Measurements from ENCODE around the gene PTPN21.

The PTPN21 gene

GRCh38 chr14:88482524-88482923, 72.3 kb downstream of the PTPN21 start:
- Histone ChIP-seq H3K9ac (ENCODE audit: low read depth, low read length) (no peak overlapping the region), H3K27ac (ENCODE audit: low read depth, low read length) (no peak overlapping the region), H3K9me3 (ENCODE audit: control insufficient read depth, insufficient read depth, low read length) (no peaks in the 10 kb centered on the region), H3K27me3 (ENCODE audit: control insufficient read depth, insufficient read depth, low read length) (no peaks in the 10 kb centered on the region), H3K4me1 (ENCODE audit: control insufficient read depth, insufficient read depth, low read length) (peaks cover 21% of the 10 kb centered on the region), H3K36me3 (ENCODE audit: control insufficient read depth, insufficient read depth, low read length) (peaks cover 27% of the 10 kb centered on the region), H3K4me3 (ENCODE audit: low read depth, low read length) (no peak overlapping the region)

DNA sequence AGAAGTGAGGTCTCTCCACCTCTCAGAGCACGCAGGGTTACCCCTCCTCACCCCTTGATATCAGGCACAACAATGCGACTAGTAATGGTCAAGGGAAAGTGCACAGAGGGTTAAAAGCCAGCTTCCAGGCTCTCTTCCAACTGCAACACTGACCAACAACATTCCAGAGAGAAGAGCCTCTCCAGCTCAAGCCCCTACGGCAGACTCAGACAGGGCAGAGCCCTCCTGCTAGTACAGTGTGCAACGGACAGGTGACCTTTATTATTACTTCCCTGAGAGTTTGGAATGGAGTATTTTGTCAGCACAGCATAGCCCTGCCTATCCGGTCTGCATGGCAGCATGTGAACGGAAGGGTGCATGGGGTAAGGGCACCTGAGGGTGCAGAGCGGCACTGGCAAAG, 73.0 kb downstream of the PTPN21 start:
- H3K36me3 ChIP-seq (ENCODE audit: control insufficient read depth, insufficient read depth, low read length): peaks cover 28% of the 10 kb centered on the region
- no peaks in the 10 kb centered on the region for H3K9me3 ChIP-seq (ENCODE audit: control insufficient read depth, insufficient read depth, low read length)
- no peaks in the 10 kb centered on the region for H3K27me3 ChIP-seq (ENCODE audit: control insufficient read depth, insufficient read depth, low read length)
- H3K4me1 ChIP-seq (ENCODE audit: control insufficient read depth, insufficient read depth, low read length): peaks cover 21% of the 10 kb centered on the region
- H3K4me3 ChIP-seq (ENCODE audit: low read depth, low read length): no peak overlapping the region
- H3K27ac ChIP-seq (ENCODE audit: low read depth, low read length): no peak overlapping the region
- H3K9ac ChIP-seq (ENCODE audit: low read depth, low read length): no peak overlapping the region

DNA sequence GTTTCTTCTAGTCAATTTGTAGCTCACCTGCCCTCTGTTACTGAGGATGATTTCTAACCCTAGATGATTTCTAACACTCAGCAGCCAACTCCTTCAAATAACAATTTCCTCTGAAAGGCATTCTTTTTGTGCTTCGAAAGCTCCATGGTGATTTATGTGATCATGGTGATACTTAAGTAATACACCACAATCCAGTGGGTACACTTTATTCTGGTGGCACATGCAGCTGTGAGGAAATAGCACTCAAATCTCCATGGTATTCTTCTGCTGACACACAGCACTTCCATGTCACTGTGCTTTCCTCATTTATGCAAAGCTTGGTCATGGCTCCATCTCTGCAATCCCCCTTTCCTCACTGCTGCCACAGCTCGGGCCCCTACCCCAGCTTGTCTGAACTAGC, 73.7 kb downstream of the PTPN21 start:
- Histone ChIP-seq H3K36me3 (ENCODE audit: control insufficient read depth, insufficient read depth, low read length) (peaks cover 34% of the 10 kb centered on the region), H3K4me3 (ENCODE audit: low read depth, low read length) (no peak overlapping the region), H3K9me3 (ENCODE audit: control insufficient read depth, insufficient read depth, low read length) (no peaks in the 10 kb centered on the region), H3K27ac (ENCODE audit: low read depth, low read length) (no peak overlapping the region), H3K9ac (ENCODE audit: low read depth, low read length) (no peak overlapping the region), H3K4me1 (ENCODE audit: control insufficient read depth, insufficient read depth, low read length) (peaks cover 21% of the 10 kb centered on the region), H3K27me3 (ENCODE audit: control insufficient read depth, insufficient read depth, low read length) (no peaks in the 10 kb centered on the region)

DNA sequence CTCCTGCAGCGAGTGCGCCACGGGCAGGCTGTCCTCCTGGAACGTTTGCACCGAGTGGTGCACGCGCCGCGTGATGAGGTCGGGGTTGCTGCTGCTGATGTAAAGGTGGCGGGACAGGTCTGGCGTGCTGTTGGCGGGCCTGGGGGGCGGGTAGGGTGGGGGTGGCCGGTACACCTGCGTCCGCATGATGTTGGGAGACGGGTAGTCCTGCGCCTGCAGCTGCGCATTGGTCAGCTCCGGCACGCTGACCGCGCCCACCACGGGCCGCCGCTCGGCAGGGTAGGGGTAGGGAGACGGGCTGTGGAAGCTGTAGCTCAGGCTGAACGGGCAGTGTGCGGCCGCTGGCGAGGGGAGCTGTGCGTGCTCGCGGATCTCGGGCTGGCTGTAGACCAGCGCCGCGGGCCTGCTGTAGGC, 75.2 kb downstream of the PTPN21 start:
- peaks cover 33% of the 10 kb centered on the region for H3K36me3 ChIP-seq (ENCODE audit: control insufficient read depth, insufficient read depth, low read length)
- H3K27me3 ChIP-seq (ENCODE audit: control insufficient read depth, insufficient read depth, low read length): no peaks in the 10 kb centered on the region

GRCh38 chr14:88478931-88479330, 75.9 kb downstream of the PTPN21 start:
- peaks cover 16% of the 10 kb centered on the region for H3K4me1 ChIP-seq (ENCODE audit: control insufficient read depth, insufficient read depth, low read length)
- no peaks in the 10 kb centered on the region for H3K27me3 ChIP-seq (ENCODE audit: control insufficient read depth, insufficient read depth, low read length)
- H3K9ac ChIP-seq (ENCODE audit: low read depth, low read length): no peak overlapping the region
- no peaks in the 10 kb centered on the region for H3K9me3 ChIP-seq (ENCODE audit: control insufficient read depth, insufficient read depth, low read length)
- no peak overlapping the region for H3K4me3 ChIP-seq (ENCODE audit: low read depth, low read length)
- H3K36me3 ChIP-seq (ENCODE audit: control insufficient read depth, insufficient read depth, low read length): peaks cover 33% of the 10 kb centered on the region
- H3K27ac ChIP-seq (ENCODE audit: low read depth, low read length): no peak overlapping the region

More for the DNA sequence above, 75.2 kb downstream of the PTPN21 start:
- H3K9me3 ChIP-seq (ENCODE audit: control insufficient read depth, insufficient read depth, low read length): no peaks in the 10 kb centered on the region
- H3K27ac ChIP-seq (ENCODE audit: low read depth, low read length): no peak overlapping the region
- H3K4me3 ChIP-seq (ENCODE audit: low read depth, low read length): no peak overlapping the region
- no peak overlapping the region for H3K9ac ChIP-seq (ENCODE audit: low read depth, low read length)
- peaks cover 19% of the 10 kb centered on the region for H3K4me1 ChIP-seq (ENCODE audit: control insufficient read depth, insufficient read depth, low read length)

DNA sequence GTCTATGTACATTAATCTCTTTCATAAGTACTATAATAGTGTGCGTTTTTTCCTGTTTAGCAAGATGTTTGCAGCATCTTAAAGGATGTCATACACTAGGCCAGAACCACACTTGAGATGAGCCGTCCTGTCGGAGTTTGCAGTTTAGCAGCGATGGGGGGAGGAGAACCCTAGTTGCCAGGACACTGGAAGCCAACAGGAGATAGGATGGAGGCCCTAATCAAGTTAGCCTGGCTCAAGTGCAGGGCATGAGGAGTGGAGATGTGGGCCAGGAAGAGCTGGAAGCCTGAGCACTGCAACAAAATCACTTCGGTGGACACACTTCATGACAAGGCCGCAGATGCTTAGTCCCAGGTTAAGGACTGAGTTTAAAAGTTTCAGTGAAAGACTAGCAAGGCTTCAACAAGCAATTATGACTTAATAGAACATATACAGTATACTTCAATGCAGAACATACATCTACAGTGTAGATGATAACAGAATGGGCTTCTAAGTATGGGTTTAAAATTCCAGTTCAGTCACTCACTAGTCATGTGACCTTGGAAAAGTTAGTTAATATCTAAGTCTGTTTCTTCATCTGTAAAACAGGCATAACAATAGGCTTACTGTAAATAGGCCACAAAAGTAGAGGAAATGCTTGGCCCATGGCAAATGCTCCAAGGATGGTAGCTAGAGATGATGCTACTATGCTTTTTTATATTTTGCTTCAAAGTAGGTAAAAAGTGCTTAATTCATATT, 77.1 kb downstream of the PTPN21 start:
- Histone ChIP-seq H3K36me3 (ENCODE audit: control insufficient read depth, insufficient read depth, low read length) (peaks cover 42% of the 10 kb centered on the region), H3K9me3 (ENCODE audit: control insufficient read depth, insufficient read depth, low read length) (no peaks in the 10 kb centered on the region), H3K27ac (ENCODE audit: low read depth, low read length) (no peak overlapping the region), H3K4me3 (ENCODE audit: low read depth, low read length) (no peak overlapping the region), H3K9ac (ENCODE audit: low read depth, low read length) (no peak overlapping the region), H3K4me1 (ENCODE audit: control insufficient read depth, insufficient read depth, low read length) (peaks cover 9% of the 10 kb centered on the region), H3K27me3 (ENCODE audit: control insufficient read depth, insufficient read depth, low read length) (no peaks in the 10 kb centered on the region)

- Histone ChIP-seq H3K9me3 (ENCODE audit: control insufficient read depth, insufficient read depth, low read length) (no peaks in the 10 kb centered on the region), H3K27ac (ENCODE audit: low read depth, low read length) (no peak overlapping the region), H3K27me3 (ENCODE audit: control insufficient read depth, insufficient read depth, low read length) (no peaks in the 10 kb centered on the region), H3K9ac (ENCODE audit: low read depth, low read length) (no peak overlapping the region), H3K36me3 (ENCODE audit: control insufficient read depth, insufficient read depth, low read length) (peaks cover 49% of the 10 kb centered on the region), H3K4me1 (ENCODE audit: control insufficient read depth, insufficient read depth, low read length) (peaks cover 6% of the 10 kb centered on the region), H3K4me3 (ENCODE audit: low read depth, low read length) (no peak overlapping the region)
Observed at GRCh38 chr14:88476825-88477224, 78.0 kb downstream of the PTPN21 start.

GRCh38 chr14:88476214-88476774, 78.5 kb downstream of the PTPN21 start:
- H3K4me3 ChIP-seq (ENCODE audit: low read depth, low read length): no peak overlapping the region
- no peak overlapping the region for H3K9ac ChIP-seq (ENCODE audit: low read depth, low read length)
- peaks cover 55% of the 10 kb centered on the region for H3K36me3 ChIP-seq (ENCODE audit: control insufficient read depth, insufficient read depth, low read length)
- H3K4me1 ChIP-seq (ENCODE audit: control insufficient read depth, insufficient read depth, low read length): 0 out of 2 replicates have a peak, but pooled peaks cover under 1% of the 10 kb centered on the region
- H3K27me3 ChIP-seq (ENCODE audit: control insufficient read depth, insufficient read depth, low read length): no peaks in the 10 kb centered on the region
- H3K9me3 ChIP-seq (ENCODE audit: control insufficient read depth, insufficient read depth, low read length): no peaks in the 10 kb centered on the region
- H3K27ac ChIP-seq (ENCODE audit: low read depth, low read length): no peak overlapping the region

DNA sequence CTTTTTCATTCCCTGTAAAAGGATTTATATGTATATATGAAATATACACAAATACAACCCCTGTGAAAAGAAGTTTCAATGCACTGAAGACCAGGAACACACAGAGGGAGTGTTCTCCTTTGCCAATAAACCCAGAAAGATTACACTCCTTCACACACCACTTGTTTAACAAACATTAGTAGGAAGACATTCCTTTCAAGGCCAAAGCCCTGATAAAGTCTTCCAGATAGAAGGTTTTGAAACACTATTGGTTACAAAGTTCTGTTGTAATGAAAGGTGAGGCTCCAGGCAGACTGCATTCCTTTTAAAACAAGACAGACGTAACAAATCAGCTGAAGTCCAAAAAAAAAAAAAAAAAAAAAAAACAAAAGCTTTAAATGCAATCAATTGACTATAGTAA, 81.0 kb downstream of the PTPN21 start:
- H3K4me1 ChIP-seq (ENCODE audit: control insufficient read depth, insufficient read depth, low read length): no peaks in the 10 kb centered on the region
- H3K27me3 ChIP-seq (ENCODE audit: control insufficient read depth, insufficient read depth, low read length): no peaks in the 10 kb centered on the region
- H3K4me3 ChIP-seq (ENCODE audit: low read depth, low read length): no peak overlapping the region
- peaks cover 68% of the 10 kb centered on the region for H3K36me3 ChIP-seq (ENCODE audit: control insufficient read depth, insufficient read depth, low read length)
- H3K27ac ChIP-seq (ENCODE audit: low read depth, low read length): peak overlapping the region; percentile 44
- H3K9ac ChIP-seq (ENCODE audit: low read depth, low read length): no peak overlapping the region
- no peaks in the 10 kb centered on the region for H3K9me3 ChIP-seq (ENCODE audit: control insufficient read depth, insufficient read depth, low read length)

DNA sequence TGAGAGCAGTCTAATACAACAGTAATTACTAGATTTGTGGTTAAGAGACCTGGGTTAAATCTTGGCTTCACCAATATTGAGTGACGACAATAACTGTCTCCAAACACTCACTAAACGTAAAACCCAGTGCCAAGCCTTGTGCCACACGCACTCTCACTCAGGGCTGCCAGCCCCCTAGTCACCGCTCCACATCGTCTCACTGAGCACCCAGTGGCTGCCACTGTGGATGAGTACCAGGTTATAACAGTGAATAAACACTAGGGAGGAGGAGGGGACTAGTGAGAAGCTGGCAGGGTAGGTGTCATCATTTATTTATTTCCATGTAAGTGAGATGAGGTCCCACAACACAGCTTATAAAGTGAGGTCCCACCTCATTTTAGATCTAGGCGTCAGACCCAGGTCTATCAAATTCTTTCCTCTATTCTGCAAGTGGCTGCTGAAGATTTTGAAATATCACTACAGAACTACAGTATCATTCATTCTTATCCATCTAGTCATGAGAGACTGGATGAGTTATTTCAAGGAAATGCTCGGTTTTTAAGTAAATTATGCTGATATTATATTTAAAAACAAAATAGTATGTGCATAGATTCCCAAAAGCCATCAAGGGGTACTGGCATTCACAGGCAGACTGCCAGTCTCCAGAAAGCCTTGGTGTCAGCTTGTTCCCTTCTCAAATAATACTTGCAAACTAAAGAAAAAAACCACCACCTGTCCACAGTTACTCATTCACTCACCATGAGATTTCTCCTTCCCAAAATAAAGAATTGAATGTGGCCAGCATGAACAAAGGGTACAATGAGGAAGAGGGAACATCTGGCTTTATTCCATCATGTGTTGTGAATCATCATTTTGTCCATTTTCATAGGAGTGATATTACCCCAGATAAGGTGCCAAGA, 84.0 kb downstream of the PTPN21 start:
- Histone ChIP-seq H3K4me1 (ENCODE audit: control insufficient read depth, insufficient read depth, low read length) (no peaks in the 10 kb centered on the region), H3K27me3 (ENCODE audit: control insufficient read depth, insufficient read depth, low read length) (no peaks in the 10 kb centered on the region), H3K36me3 (ENCODE audit: control insufficient read depth, insufficient read depth, low read length) (peaks cover 67% of the 10 kb centered on the region), H3K9ac (ENCODE audit: low read depth, low read length) (no peak overlapping the region), H3K4me3 (ENCODE audit: low read depth, low read length) (no peak overlapping the region), H3K27ac (ENCODE audit: low read depth, low read length) (no peak overlapping the region), H3K9me3 (ENCODE audit: control insufficient read depth, insufficient read depth, low read length) (no peaks in the 10 kb centered on the region)

- Histone ChIP-seq H3K36me3 (ENCODE audit: control insufficient read depth, insufficient read depth, low read length) (peaks cover 70% of the 10 kb centered on the region), H3K4me1 (ENCODE audit: control insufficient read depth, insufficient read depth, low read length) (no peaks in the 10 kb centered on the region), H3K4me3 (ENCODE audit: low read depth, low read length) (no peak overlapping the region), H3K9ac (ENCODE audit: low read depth, low read length) (no peak overlapping the region), H3K9me3 (ENCODE audit: control insufficient read depth, insufficient read depth, low read length) (no peaks in the 10 kb centered on the region), H3K27me3 (ENCODE audit: control insufficient read depth, insufficient read depth, low read length) (no peaks in the 10 kb centered on the region), H3K27ac (ENCODE audit: low read depth, low read length) (no peak overlapping the region)
Observed at GRCh38 chr14:88468406-88468805, 86.4 kb downstream of the PTPN21 start.

Data from HUES48 (cell line).